HepG2 (cell line): ENCODE data around the gene BTRC. TPM values are rescaled to one million over a fixed set of nuclear protein-coding genes. Genes with fewer than 3 reads are reported as not detected.

Experiments used
- ATAC-seq: fragments of 200-7000 bp; cut with Tn5 transposase; 3 replicates; pipeline ENCODE4 v1.9.1; 2020; ENCODE audit warnings: mild to moderate bottlenecking, moderate library complexity
- BruUV-seq: library from RNA; stranded (reverse); fragments of 400-500 nt; replicated peaks from 2 replicates; lab custom pipeline; 2021; lab: Mats Ljungman, UMichigan
- CTCF ChIA-PET: fragments of 300-600 bp; formaldehyde crosslinking; extraction: SDS; loops from one replicate; lab custom pipeline; 2021; ENCODE audit warnings: low total read pairs, inconsistent platforms, low intra/inter-chr PET ratio; lab: Yijun Ruan, JAX
- POLR2A ChIA-PET: fragments of 350-600 bp; sonication (Branson Sonifier 250); formaldehyde crosslinking; loops from one replicate; lab custom pipeline; 2020; ENCODE audit warnings: antibody characterized with exemption, inconsistent platforms; lab: Yijun Ruan, JAX
- DNase-seq: peaks from one replicate; pipeline ENCODE4 v3.0.0-alpha.2; 2015; ENCODE audit warnings: low spot score
- FAIRE-seq: peaks from 3 replicates; lab custom pipeline; 2011; peaks lifted over from hg19 to GRCh38; lab: Jason Lieb, UNC
- H2AFZ ChIP-seq: one replicate; pipeline ENCODE4 v1.6.1; 2011; ENCODE audit warnings: low read length, inconsistent platforms
- H3K27ac ChIP-seq: fragments of 300-600 bp; 3 replicates; pipeline ENCODE4 v1.8.0; 2011; ENCODE audit warnings: mixed run types, mild to moderate bottlenecking, mixed read lengths, low read length, inconsistent platforms; ENCODE audit not compliant: insufficient read depth; ENCODE audit errors: extremely low read length
- H3K27me3 ChIP-seq, 2 experiments: fragments of 200-600 bp in 1 of 2; 2 replicates in 1 of 2; 3 replicates in 1 of 2; pipeline versions ENCODE4 v1.6.0 to v1.8.0; 2011; ENCODE audit warnings: low read length in 2 of 2, mild to moderate bottlenecking in 2 of 2, moderate library complexity in 2 of 2, inconsistent platforms in 1 of 2; ENCODE audit not compliant: insufficient read depth in 2 of 2, control insufficient read depth in 1 of 2
- H3K36me3 ChIP-seq, 2 experiments: fragments of 200-600 bp in 1 of 2; replicated peaks in 1 of 2; 2 replicates in 1 of 2; 3 replicates in 1 of 2; pipeline versions ENCODE4 v1.5.1 to v1.8.0; 2011; ENCODE audit warnings: low read length in 2 of 2, inconsistent platforms in 1 of 2; ENCODE audit not compliant: insufficient read depth in 2 of 2, control insufficient read depth in 1 of 2
- H3K4me1 ChIP-seq: 2 replicates; pipeline ENCODE4 v1.5.1; 2012; ENCODE audit warnings: low read length, inconsistent platforms; ENCODE audit not compliant: insufficient read depth
- H3K4me2 ChIP-seq: 2 replicates; pipeline ENCODE4 v1.6.0; 2011; ENCODE audit warnings: low read depth, low read length, inconsistent platforms
- H3K4me3 ChIP-seq, 3 experiments: fragments of 200-600 bp in 1 of 3; sonication (generic), shearing (Covaris generic) in 1 of 3; replicated peaks in 1 of 3; 2 replicates each; pipeline ENCODE4 v1.5.1; 2011 to 2016; ENCODE audit warnings: low read length in 3 of 3, inconsistent platforms in 2 of 3, low read depth in 2 of 3, mild to moderate bottlenecking in 2 of 3, control low read depth in 1 of 3, mixed read lengths in 1 of 3; ENCODE audit not compliant: insufficient read depth in 1 of 3
- H3K79me2 ChIP-seq: one replicate; pipeline ENCODE4 v1.6.1; 2011; ENCODE audit warnings: low read length, inconsistent platforms; ENCODE audit not compliant: insufficient read depth
- H3K9ac ChIP-seq: 2 replicates; pipeline ENCODE4 v1.6.0; 2011; ENCODE audit warnings: mild to moderate bottlenecking, low read depth, low read length, inconsistent platforms; ENCODE audit not compliant: insufficient read depth
- H3K9me3 ChIP-seq: 2 replicates; pipeline ENCODE4 v1.5.1; 2012; ENCODE audit warnings: mild to moderate bottlenecking, low read length
- H4K20me1 ChIP-seq: 2 replicates; pipeline ENCODE4 v1.6.0; 2011; ENCODE audit warnings: inconsistent platforms, mild to moderate bottlenecking, low read length, moderate library complexity; ENCODE audit not compliant: insufficient read depth
- DMAP1 ChIP-seq: IDR thresholded peaks from 2 replicates; pipeline ENCODE4 v1.6.1; 2016
- HBP1 ChIP-seq: IDR thresholded peaks from 2 replicates; pipeline ENCODE4 v1.6.1; 2016; ENCODE audit warnings: low read depth, control low read depth
- HMG20A ChIP-seq: IDR thresholded peaks from 2 replicates; pipeline ENCODE4 v1.6.1; 2016; ENCODE audit warnings: borderline replicate concordance
- MIER3 ChIP-seq: IDR thresholded peaks from 2 replicates; pipeline ENCODE4 v1.6.1; 2016; ENCODE audit warnings: missing compliant biosample characterization, borderline replicate concordance
- NR0B2 ChIP-seq: sonication (generic); formaldehyde crosslinking; IDR thresholded peaks from 2 replicates; pipeline ENCODE4 v1.4.0; 2020; ENCODE audit warnings: mild to moderate bottlenecking, missing genetic modification reagents
- PRDM15 ChIP-seq: sonication (generic); formaldehyde crosslinking; IDR thresholded peaks from 2 replicates; pipeline ENCODE4 v1.4.0; 2020; ENCODE audit warnings: missing genetic modification reagents
- SIN3A ChIP-seq: IDR thresholded peaks from 2 replicates; pipeline ENCODE4 v1.6.1; 2011; ENCODE audit warnings: low read depth, mild to moderate bottlenecking, control low read depth, low read length, borderline replicate concordance
- ZFP36L1 ChIP-seq: sonication (generic); formaldehyde crosslinking; IDR thresholded peaks from 2 replicates; pipeline ENCODE4 v1.8.0; 2022; ENCODE audit warnings: mild to moderate bottlenecking, missing genetic modification reagents, moderate library complexity
- ZNF12 ChIP-seq: sonication (generic); formaldehyde crosslinking; IDR thresholded peaks from 2 replicates; pipeline ENCODE4 v1.5.0; 2020; ENCODE audit warnings: missing genetic modification reagents
- ZNF800 ChIP-seq: sonication (generic); formaldehyde crosslinking; IDR thresholded peaks from 2 replicates; pipeline ENCODE4 v1.4.0; 2020; ENCODE audit warnings: missing genetic modification reagents
- WGBS: methylation state at CpG from one replicate; pipeline ENCODE4 v1.1.6; 2017; ENCODE audit warnings: low lambda C conversion rate; 5-methylcytosine and 5-hydroxymethylcytosine counted together
- in situ Hi-C: cut with HindIII; loops from 2 replicates; pipeline ENCODE4 v1.10.0; 2017; ENCODE audit warnings: low pct_unique_long_range_greater_than_20kb; ENCODE audit not compliant: extremely low pct_ligation_motif_present
- intact Hi-C: fragments of 100-400 bp; cut with micrococcal nuclease; formaldehyde crosslinking; loops from one replicate; pipeline ENCODE4 v1.10.0; 2022; ENCODE audit not compliant: unreplicated experiment
- polyA plus RNA-seq, 8 experiments: library from polyadenylated mRNA; depleted of rRNA in 3 of 8; stranded (reverse) in 7 of 8; unstranded in 1 of 8; fragments of >200 nt; fragmentation: Illumina TruSeq in 4 of 8; extraction: Trizol in 4 of 8; gene quantifications; 2 replicates each; pipeline versions ENCODE4 v1.2.1 to v1.2.3, GENCODE V29; 2011 to 2016; ENCODE audit warnings: low read depth in 4 of 8, missing spikeins in 1 of 8, mixed read lengths in 1 of 8; ENCODE audit not compliant: insufficient read depth in 1 of 8
- total RNA-seq, 5 experiments: library from RNA; depleted of rRNA; stranded (reverse); fragments of >200 nt; fragmentation: Illumina TruSeq; extraction: Trizol; gene quantifications; 2 replicates each; pipeline ENCODE4 v1.2.3, GENCODE V29; 2016; ENCODE audit warnings: low read depth in 1 of 5
- TF ChIP-seq, protein P1 (sequence below): sonication (generic); formaldehyde crosslinking; IDR thresholded peaks from 2 replicates; pipeline ENCODE4 v1.4.0; 2020; ENCODE audit warnings: mild to moderate bottlenecking, missing genetic modification reagents

BTRC gene
- total and polyA plus RNA-seq, 2 of the 13 experiments (the other 11 are each of a cell fraction or from before 2014, with no cell fraction given) = 12.0 to 14.4 TPM

DNA sequence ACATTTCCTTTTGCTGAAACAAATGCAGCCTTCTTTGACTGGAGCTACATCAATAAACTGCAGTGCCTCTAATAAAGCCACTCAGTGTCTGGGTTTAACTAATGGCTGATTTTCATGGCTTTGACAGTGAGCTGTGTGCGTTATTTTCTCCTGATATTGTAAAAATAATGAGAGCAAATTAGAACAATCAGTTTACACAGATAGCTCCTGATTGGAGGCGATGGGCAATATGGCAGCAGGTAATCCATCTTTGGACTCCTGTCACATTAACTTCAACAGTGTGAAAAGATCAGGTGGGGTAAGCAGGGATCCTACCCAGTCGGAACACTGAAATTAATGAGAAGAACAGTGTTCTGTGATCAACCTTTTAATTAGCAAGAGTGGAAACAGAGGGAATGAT lies 133.4 kb downstream of the BTRC start:
- intact Hi-C loops (no loop called here), in situ Hi-C loops (no loop called here)
- H3K4me3 ChIP-seq = no peak overlapping the region
- H3K36me3 ChIP-seq = no peaks in the 10 kb centered on the region
- no peak overlapping the region for H2AFZ ChIP-seq
- H3K27ac ChIP-seq = no peak overlapping the region
- TF ChIP-seq NR0B2 (CRISPR knock-in tag) = no peak
- TF ChIP-seq HBP1 (CRISPR knock-in tag) = no peak
- no peak for TF ChIP-seq ZNF12 (CRISPR knock-in tag)
- TF ChIP-seq ZNF800 (CRISPR knock-in tag) = no peak
- TF ChIP-seq ZFP36L1 (CRISPR knock-in tag) = no peak
- TF ChIP-seq, protein P1, sequence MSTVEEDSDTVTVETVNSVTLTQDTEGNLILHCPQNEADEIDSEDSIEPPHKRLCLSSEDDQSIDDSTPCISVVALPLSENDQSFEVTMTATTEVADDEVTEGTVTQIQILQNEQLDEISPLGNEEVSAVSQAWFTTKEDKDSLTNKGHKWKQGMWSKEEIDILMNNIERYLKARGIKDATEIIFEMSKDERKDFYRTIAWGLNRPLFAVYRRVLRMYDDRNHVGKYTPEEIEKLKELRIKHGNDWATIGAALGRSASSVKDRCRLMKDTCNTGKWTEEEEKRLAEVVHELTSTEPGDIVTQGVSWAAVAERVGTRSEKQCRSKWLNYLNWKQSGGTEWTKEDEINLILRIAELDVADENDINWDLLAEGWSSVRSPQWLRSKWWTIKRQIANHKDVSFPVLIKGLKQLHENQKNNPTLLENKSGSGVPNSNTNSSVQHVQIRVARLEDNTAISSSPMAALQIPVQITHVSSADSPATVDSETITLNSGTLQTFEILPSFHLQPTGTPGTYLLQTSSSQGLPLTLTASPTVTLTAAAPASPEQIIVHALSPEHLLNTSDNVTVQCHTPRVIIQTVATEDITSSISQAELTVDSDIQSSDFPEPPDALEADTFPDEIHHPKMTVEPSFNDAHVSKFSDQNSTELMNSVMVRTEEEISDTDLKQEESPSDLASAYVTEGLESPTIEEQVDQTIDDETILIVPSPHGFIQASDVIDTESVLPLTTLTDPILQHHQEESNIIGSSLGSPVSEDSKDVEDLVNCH (CRISPR knock-in tag) = no peak
- no peak for TF ChIP-seq DMAP1 (CRISPR knock-in tag)
- TF ChIP-seq PRDM15 (CRISPR knock-in tag) = no peak
- no peak for TF ChIP-seq HMG20A (CRISPR knock-in tag)
- no peak for TF ChIP-seq MIER3 (CRISPR knock-in tag)
- no peak for TF ChIP-seq SIN3A
- peaks cover 32% of the 10 kb centered on the region for H3K4me1 ChIP-seq
- ChIA-PET POLR2A (no interaction called here), CTCF (no interaction called here)
- H3K4me2 ChIP-seq = no peak overlapping the region
- H3K79me2 ChIP-seq = no peaks in the 10 kb centered on the region
- H4K20me1 ChIP-seq = no peaks in the 10 kb centered on the region
- no peaks in the 10 kb centered on the region for H3K27me3 ChIP-seq
- WGBS = 93% methylated on average over 3 of the region's 3 CpGs
- FAIRE-seq = no peak
- ATAC-seq = no peak
- no peak overlapping the region for H3K9ac ChIP-seq
- H3K9me3 ChIP-seq = no peaks in the 10 kb centered on the region
- BruUV-seq = no TSS peak
- DNase-seq = no peak
